Prostate gland (tissue), 2 donors: ENCODE measurements around the gene HOXA3.

ENCODE experiments used
- CTCF ChIP-seq, 4 experiments: fragments of 200-600 bp in 2 of 4; fragments of 450-650 bp in 2 of 4; sonication (generic) in 2 of 4; IDR thresholded peaks; 1 replicate in 3 of 4; 2 replicates in 1 of 4; pipeline ENCODE4 v1.5.1; 2016 to 2019; ENCODE audit warnings: antibody characterized with exemption in 4 of 4, mild to moderate bottlenecking in 2 of 4, moderate library complexity in 2 of 4
- POLR2A ChIP-seq: fragments of 450-650 bp; IDR thresholded peaks from one replicate; pipeline ENCODE4 v1.6.1; 2016; ENCODE audit warnings: antibody characterized with exemption, mild to moderate bottlenecking

- TF ChIP-seq CTCF (IDR thresholded peaks at IDR 0.05) (no peak), POLR2A (no peak)
Observed at GRCh38 chr7:27114881-27115220, 37.5 kb downstream of the HOXA3 start.
